ENCODE measurements around the gene CIROP. TPM values are rescaled to one million over a fixed set of nuclear protein-coding genes. Genes with fewer than 3 reads are reported as not detected.

CIROP gene
- total and polyA plus RNA-seq, 2 donors from 2014 or later: not detected

DNA sequence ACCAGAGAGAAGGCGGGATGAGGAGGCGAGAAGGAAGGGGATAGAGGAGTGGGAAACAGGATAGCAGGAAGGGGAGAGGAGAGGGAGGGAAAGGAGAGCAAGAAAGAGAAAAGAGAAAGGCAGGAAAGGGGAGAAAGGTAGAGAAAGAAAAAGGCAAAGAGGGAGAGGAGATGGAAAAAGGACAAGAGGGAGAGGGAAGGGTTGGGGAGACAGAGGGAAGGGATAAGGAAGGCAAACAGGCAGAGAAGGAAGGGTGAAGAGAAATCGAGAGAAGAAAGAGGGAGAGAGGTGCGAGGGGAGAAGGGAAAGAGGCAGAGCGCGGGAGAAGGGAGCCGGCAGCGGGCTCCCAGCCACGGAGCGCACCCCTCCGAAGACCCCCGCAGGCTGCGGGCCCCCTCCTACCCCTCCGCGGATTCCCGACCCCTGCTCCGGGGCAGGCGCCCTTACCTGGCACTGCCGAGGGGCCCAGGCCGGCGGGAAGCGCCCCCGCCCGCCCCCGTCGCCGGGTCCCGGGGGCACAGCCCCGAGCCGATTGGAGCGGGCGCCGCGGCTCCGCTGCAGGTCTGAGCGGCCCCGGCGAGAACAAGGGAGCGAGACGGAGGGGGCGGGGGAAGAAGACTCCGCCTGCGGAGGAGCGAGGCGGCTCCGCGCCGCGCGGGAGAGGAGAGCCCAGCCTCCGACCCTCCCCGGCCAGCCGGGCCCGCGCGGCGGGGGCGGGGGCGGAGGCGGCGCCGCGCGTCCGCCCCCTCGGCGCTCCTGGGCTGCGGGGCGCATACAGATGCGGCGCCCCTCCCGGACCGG lies 47.6 kb downstream of the CIROP start, which contains the start of gene CDH24:
TSS of gene CDH24 (minus strand) at position 565 of the 801 bp plus-strand sequence. CDS start 1,787 bp downstream, outside the sequence.
- Histone ChIP-seq H3K9me3 (ENCODE audit: control insufficient read depth in 2 of 3, insufficient read depth in 1 of 3, low read length in 3 of 3) (no peaks in the 10 kb centered on the region), H3K27ac (ENCODE audit: low read depth in 2 of 2, low read length in 2 of 2) (peak within 1 kb of the TSS in 1 of 2 donors; percentile 41), H3K27me3 (ENCODE audit: control insufficient read depth, insufficient read depth, low read length) (no peaks in the 10 kb centered on the region), H3K9ac (ENCODE audit: low read length in 3 of 3) (peak within 1 kb of the TSS; percentile 19 to 62 (median 41)), H3K4me3 (ENCODE audit: low read length in 3 of 3) (peak within 1 kb of the TSS; percentile 56 to 85 (median 71)), H3K36me3 (ENCODE audit: control insufficient read depth in 2 of 3, insufficient read depth in 3 of 3, low read length in 3 of 3) (peaks cover 8 to 24% (median 17%) of the 10 kb centered on the region in 3 donors), H3K4me1 (ENCODE audit: control insufficient read depth in 2 of 3, insufficient read depth in 2 of 3, low read depth in 1 of 3, low read length in 3 of 3) (peaks cover 0 to 11% (median 6%) of the 10 kb centered on the region in 3 donors)
- FAIRE-seq (no peak), DNase-seq (peak; percentile 80 to 94 (median 88))
- intact Hi-C loops (cut with DNase I): loop anchor here (5.0 kb wide), 1 partner anchor 70 kb away; no protein-coding TSS in a partner anchor
- TF ChIP-seq, protein P1, sequence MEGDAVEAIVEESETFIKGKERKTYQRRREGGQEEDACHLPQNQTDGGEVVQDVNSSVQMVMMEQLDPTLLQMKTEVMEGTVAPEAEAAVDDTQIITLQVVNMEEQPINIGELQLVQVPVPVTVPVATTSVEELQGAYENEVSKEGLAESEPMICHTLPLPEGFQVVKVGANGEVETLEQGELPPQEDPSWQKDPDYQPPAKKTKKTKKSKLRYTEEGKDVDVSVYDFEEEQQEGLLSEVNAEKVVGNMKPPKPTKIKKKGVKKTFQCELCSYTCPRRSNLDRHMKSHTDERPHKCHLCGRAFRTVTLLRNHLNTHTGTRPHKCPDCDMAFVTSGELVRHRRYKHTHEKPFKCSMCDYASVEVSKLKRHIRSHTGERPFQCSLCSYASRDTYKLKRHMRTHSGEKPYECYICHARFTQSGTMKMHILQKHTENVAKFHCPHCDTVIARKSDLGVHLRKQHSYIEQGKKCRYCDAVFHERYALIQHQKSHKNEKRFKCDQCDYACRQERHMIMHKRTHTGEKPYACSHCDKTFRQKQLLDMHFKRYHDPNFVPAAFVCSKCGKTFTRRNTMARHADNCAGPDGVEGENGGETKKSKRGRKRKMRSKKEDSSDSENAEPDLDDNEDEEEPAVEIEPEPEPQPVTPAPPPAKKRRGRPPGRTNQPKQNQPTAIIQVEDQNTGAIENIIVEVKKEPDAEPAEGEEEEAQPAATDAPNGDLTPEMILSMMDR (IDR thresholded peaks at IDR 0.05; ENCODE audit: borderline replicate concordance, extremely low read depth, insufficient read depth): no peak

DNA sequence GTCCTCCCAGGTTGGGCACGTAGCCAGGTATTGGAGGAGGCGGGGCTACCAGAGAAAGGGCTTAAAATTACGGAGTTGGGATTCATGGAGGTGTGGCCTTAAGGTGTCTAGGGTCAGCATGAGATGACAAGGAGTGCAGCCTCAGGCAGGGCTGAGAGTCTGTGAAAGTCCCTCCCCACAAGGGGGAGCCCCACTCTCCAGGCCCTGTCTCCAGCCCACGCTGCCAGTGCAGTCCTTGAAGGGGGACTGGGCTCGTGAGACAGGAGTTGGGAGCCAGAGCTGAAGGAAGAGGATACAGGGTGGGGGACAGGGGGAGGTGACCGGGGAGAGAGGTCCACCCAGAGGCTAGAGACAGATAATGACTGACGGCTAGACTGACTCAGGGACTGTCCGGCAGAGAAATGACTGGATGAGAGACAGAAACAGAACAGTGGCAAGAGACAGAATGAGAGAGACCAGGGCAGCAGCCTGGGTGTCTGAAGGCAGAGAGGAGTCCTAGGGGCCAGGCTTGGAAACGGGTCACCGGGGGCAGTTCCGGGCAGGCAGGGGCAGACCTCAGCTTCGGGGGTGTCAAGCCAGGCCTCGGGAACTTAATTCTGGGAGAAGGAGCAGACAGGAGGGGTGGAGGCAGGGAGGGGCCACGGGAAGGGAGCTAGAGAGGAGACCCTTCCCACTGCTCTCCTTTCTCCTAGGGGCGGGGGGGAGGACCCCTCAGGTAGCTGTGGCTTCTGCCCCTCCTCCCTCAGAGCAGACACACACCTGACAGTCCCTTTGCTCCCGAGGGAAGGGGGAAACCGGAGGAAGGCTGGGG lies 48.4 kb downstream of the CIROP start:
- Histone ChIP-seq H3K27me3 (ENCODE audit: control insufficient read depth, insufficient read depth, low read length) (no peaks in the 10 kb centered on the region), H3K4me1 (ENCODE audit: control insufficient read depth in 2 of 3, insufficient read depth in 2 of 3, low read depth in 1 of 3, low read length in 3 of 3) (peaks cover 0 to 8% (median 4%) of the 10 kb centered on the region in 3 donors), H3K4me3 (ENCODE audit: low read length in 3 of 3) (peak overlapping the region in 2 of 3 donors; percentile 26 to 85), H3K36me3 (ENCODE audit: control insufficient read depth in 2 of 3, insufficient read depth in 3 of 3, low read length in 3 of 3) (peaks cover 7 to 21% (median 14%) of the 10 kb centered on the region in 3 donors), H3K27ac (ENCODE audit: low read depth in 2 of 2, low read length in 2 of 2) (no peak overlapping the region), H3K9me3 (ENCODE audit: control insufficient read depth in 2 of 3, insufficient read depth in 1 of 3, low read length in 3 of 3) (no peaks in the 10 kb centered on the region), H3K9ac (ENCODE audit: low read length in 3 of 3) (peak overlapping the region in 2 of 3 donors; percentile 19 to 62)
- intact Hi-C loops (cut with DNase I): loop anchor here (5.0 kb wide), 1 partner anchor 69 kb away; no protein-coding TSS in a partner anchor
- FAIRE-seq (no peak), DNase-seq (peak; percentile 62 to 82 (median 73))
- TF ChIP-seq, protein P1 (IDR thresholded peaks at IDR 0.05; ENCODE audit: borderline replicate concordance, extremely low read depth, insufficient read depth): peak; percentile 47

DNA sequence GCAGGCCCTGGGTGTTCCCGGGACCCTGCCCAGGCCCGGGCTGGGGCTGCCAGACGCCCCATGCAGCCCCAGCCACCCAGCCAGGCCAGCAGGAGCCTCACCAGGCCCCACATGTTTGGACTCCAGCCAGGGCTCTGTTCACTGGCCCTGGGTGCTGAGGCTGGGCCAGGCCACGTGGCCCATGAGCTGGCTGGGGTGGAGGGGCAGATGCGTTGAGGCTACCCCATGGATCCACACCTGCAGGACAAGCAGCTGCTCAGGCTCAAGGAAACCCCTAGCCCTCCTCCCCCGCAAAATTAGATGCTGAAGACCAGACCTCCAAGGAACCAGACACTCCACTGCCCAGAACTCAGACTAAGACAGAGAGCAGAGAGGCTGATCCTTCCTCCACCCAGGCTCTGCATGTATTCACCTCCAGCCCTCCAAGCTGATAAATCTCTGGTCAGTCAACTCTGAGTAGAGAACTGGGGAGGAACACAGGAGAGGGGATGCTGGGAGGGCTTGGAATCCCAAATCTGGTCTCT lies 49.1 kb downstream of the CIROP start:
- intact Hi-C loops (cut with DNase I): loop anchor here (5.0 kb wide), 1 partner anchor 68 kb away; no protein-coding TSS in a partner anchor
- no peak for FAIRE-seq
- Histone ChIP-seq H3K9me3 (ENCODE audit: control insufficient read depth in 2 of 3, insufficient read depth in 1 of 3, low read length in 3 of 3) (no peaks in the 10 kb centered on the region), H3K36me3 (ENCODE audit: control insufficient read depth in 2 of 3, insufficient read depth in 3 of 3, low read length in 3 of 3) (peaks cover 3 to 15% (median 9%) of the 10 kb centered on the region in 3 donors), H3K4me1 (ENCODE audit: control insufficient read depth in 2 of 3, insufficient read depth in 2 of 3, low read depth in 1 of 3, low read length in 3 of 3) (peaks cover 0 to 8% (median 4%) of the 10 kb centered on the region in 3 donors), H3K27me3 (ENCODE audit: control insufficient read depth, insufficient read depth, low read length) (no peaks in the 10 kb centered on the region), H3K27ac (ENCODE audit: low read depth in 2 of 2, low read length in 2 of 2) (no peak overlapping the region), H3K9ac (ENCODE audit: low read length in 3 of 3) (no peak overlapping the region), H3K4me3 (ENCODE audit: low read length in 3 of 3) (no peak overlapping the region)
- TF ChIP-seq, protein P1 (IDR thresholded peaks at IDR 0.05; ENCODE audit: borderline replicate concordance, extremely low read depth, insufficient read depth): no peak
- peak in 4 of 5 donors; percentile 35 to 72 (median 55) for DNase-seq
